Measurements from ENCODE around the gene NRG2. TPM values are rescaled to one million over a fixed set of nuclear protein-coding genes. Genes with fewer than 3 reads are reported as not detected.

The NRG2 gene
- total RNA-seq, 4 donors from 2014 or later, result 2.5 to 21.2 (median 4.5) TPM; not detected in 1

GRCh38 chr5:140060816-140061215 is 17.7 kb upstream of the NRG2 start:
- Histone ChIP-seq H3K27ac (no peak overlapping the region), H3K4me1 (no peaks in the 10 kb centered on the region), H3K36me3 (no peaks in the 10 kb centered on the region), H3K9me3 (no peaks in the 10 kb centered on the region), H3K27me3 (no peaks in the 10 kb centered on the region), H3K4me3 (no peak overlapping the region)
- intact Hi-C loops (cut with DNase I; ENCODE audit: low total_unique reads), result no loop called here
- no peak for DNase-seq
- TF ChIP-seq, protein P1, sequence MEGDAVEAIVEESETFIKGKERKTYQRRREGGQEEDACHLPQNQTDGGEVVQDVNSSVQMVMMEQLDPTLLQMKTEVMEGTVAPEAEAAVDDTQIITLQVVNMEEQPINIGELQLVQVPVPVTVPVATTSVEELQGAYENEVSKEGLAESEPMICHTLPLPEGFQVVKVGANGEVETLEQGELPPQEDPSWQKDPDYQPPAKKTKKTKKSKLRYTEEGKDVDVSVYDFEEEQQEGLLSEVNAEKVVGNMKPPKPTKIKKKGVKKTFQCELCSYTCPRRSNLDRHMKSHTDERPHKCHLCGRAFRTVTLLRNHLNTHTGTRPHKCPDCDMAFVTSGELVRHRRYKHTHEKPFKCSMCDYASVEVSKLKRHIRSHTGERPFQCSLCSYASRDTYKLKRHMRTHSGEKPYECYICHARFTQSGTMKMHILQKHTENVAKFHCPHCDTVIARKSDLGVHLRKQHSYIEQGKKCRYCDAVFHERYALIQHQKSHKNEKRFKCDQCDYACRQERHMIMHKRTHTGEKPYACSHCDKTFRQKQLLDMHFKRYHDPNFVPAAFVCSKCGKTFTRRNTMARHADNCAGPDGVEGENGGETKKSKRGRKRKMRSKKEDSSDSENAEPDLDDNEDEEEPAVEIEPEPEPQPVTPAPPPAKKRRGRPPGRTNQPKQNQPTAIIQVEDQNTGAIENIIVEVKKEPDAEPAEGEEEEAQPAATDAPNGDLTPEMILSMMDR (IDR thresholded peaks at IDR 0.05), result no peak
- no peak for TF ChIP-seq POLR2A (IDR thresholded peaks at IDR 0.05)

DNA sequence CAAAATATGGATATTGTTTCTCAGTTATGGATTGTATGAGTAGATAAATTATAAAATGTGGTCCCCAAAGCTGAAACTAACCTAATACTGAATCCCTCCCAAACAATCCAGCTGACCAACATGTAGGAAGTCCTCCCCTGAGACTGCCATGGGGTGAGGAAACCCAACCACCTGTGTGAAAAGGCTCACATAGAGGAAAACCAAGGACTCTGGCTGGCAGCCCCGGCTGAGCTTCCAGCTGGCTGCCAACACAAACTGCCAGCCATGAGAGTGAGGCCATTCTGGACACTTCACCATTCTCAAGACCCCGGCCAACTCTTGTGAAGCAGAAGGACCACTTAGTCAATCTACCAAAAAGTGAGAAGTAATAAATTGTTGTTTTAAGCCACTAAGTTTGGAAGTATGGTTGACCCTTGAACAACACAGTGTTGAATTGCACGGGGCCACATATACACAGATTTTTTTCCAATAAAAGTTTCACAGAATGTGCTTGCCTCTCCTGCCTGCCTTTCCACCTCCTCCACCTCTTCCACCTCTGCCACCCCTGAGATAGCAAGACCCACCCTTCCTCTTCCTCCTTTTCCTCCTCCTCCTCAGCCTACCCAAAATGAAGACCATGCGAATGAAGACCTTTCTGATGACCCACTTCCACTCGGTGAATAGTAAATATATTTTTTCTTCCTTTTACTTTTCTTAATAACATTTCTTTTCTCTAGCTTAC is 15.3 kb upstream of the NRG2 start:
- no peak for DNase-seq
- Histone ChIP-seq H3K27me3 (no peaks in the 10 kb centered on the region), H3K4me3 (no peak overlapping the region), H3K27ac (no peak overlapping the region), H3K9me3 (no peaks in the 10 kb centered on the region), H3K4me1 (no peaks in the 10 kb centered on the region), H3K36me3 (no peaks in the 10 kb centered on the region)
- intact Hi-C loops (cut with DNase I; ENCODE audit: low total_unique reads), result no loop called here
- TF ChIP-seq POLR2A (IDR thresholded peaks at IDR 0.05), result no peak
- TF ChIP-seq, protein P1 (IDR thresholded peaks at IDR 0.05), result no peak

- H3K4me3 ChIP-seq, result no peak overlapping the region
- TF ChIP-seq, protein P1 (IDR thresholded peaks at IDR 0.05), result no peak
- no peak for TF ChIP-seq POLR2A (IDR thresholded peaks at IDR 0.05)
- no peak overlapping the region for H3K27ac ChIP-seq
- H3K27me3 ChIP-seq, result no peaks in the 10 kb centered on the region
- H3K9me3 ChIP-seq, result no peaks in the 10 kb centered on the region
- no peak for DNase-seq
- H3K4me1 ChIP-seq, result no peaks in the 10 kb centered on the region
- intact Hi-C loops (cut with DNase I; ENCODE audit: low total_unique reads), result no loop called here
- no peaks in the 10 kb centered on the region for H3K36me3 ChIP-seq
These were observed 13.8 kb upstream of the NRG2 start for GRCh38 chr5:140056880-140057279.

GRCh38 chr5:140055152-140055551 is 12.1 kb upstream of the NRG2 start:
- intact Hi-C loops (cut with DNase I; ENCODE audit: low total_unique reads), result no loop called here
- Histone ChIP-seq H3K4me3 (no peak overlapping the region), H3K27me3 (no peaks in the 10 kb centered on the region), H3K27ac (no peak overlapping the region), H3K9me3 (no peaks in the 10 kb centered on the region), H3K36me3 (no peaks in the 10 kb centered on the region), H3K4me1 (no peaks in the 10 kb centered on the region)
- no peak for DNase-seq
- TF ChIP-seq, protein P1 (IDR thresholded peaks at IDR 0.05), result no peak
- no peak for TF ChIP-seq POLR2A (IDR thresholded peaks at IDR 0.05)

DNA sequence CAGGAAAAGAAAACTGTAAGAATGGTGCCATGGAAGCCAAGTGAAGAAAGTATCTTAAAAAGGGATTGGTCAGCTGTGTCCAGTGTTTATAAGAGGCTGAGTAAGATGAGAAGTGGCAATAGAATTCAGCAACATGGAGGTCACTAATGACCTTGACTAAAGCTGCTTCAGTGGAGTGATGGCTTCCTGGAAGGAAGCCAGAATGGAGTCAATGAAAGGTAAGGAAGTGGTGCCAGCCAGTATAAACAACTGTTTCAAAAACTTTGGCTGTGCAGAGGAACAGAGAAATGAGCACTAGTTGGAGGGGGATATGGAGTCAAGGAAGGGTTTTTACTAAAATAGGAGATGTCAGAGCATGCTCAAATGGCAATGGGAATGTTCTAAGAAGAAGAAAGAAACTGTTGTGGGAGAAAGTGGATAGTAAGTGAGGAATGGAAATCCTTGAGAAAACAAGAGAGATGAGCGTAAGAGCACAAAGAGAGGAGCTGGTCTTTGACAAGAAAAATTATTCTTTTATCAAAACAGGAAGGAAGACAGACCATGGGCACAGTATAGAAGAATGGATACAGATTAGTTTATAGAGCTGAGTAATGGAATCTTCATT is 11.1 kb upstream of the NRG2 start:
- Histone ChIP-seq H3K27me3 (no peaks in the 10 kb centered on the region), H3K27ac (no peak overlapping the region), H3K4me3 (no peak overlapping the region), H3K9me3 (no peaks in the 10 kb centered on the region), H3K4me1 (no peaks in the 10 kb centered on the region), H3K36me3 (no peaks in the 10 kb centered on the region)
- DNase-seq, result no peak
- TF ChIP-seq, protein P1 (IDR thresholded peaks at IDR 0.05), result no peak
- no peak for TF ChIP-seq POLR2A (IDR thresholded peaks at IDR 0.05)
- intact Hi-C loops (cut with DNase I; ENCODE audit: low total_unique reads), result loop anchor here (5.0 kb wide), 1 partner anchor 257 kb away; the partner anchor contains the start of gene PSD2

Data from uterus (tissue), 4 donors.